H9 (cell line): ENCODE measurements around the gene AKIRIN2. TPM values are rescaled to one million over a fixed set of nuclear protein-coding genes. Genes with fewer than 3 reads are reported as not detected.

Experiments
- DNase-seq: peaks from one replicate; pipeline ENCODE4 v3.0.0-alpha.2; 2017
- H2AFZ ChIP-seq: one replicate; pipeline ENCODE4 v1.6.1; 2013; ENCODE audit warnings: mild to moderate bottlenecking, low read length, control low read depth, moderate library complexity
- H2AK5ac ChIP-seq: 2 replicates; pipeline ENCODE4 v1.6.1; 2013; ENCODE audit warnings: low read length, control low read depth, mixed read lengths; ENCODE audit not compliant: insufficient read length
- H2BK120ac ChIP-seq: one replicate; pipeline ENCODE4 v1.6.1; 2013; ENCODE audit warnings: low read depth, mild to moderate bottlenecking, low read length, control low read depth, inconsistent platforms; ENCODE audit not compliant: poor library complexity, severe bottlenecking
- H2BK12ac ChIP-seq: 2 replicates; pipeline ENCODE4 v1.6.1; 2013; ENCODE audit warnings: low read length, control low read depth, mixed read lengths, low read depth; ENCODE audit not compliant: insufficient read length
- H2BK15ac ChIP-seq: 2 replicates; pipeline ENCODE4 v1.6.1; 2013; ENCODE audit warnings: low read depth, low read length, control low read depth
- H2BK20ac ChIP-seq: one replicate; pipeline ENCODE4 v1.6.1; 2013; ENCODE audit warnings: low read depth, mild to moderate bottlenecking, low read length, control low read depth, inconsistent platforms; ENCODE audit not compliant: poor library complexity, severe bottlenecking
- H2BK5ac ChIP-seq: 2 replicates; pipeline ENCODE4 v1.6.1; 2013; ENCODE audit warnings: low read length, control low read depth, mixed read lengths; ENCODE audit not compliant: insufficient read length
- H3K14ac ChIP-seq: 2 replicates; pipeline ENCODE4 v1.6.1; 2013; ENCODE audit warnings: low read length, control low read depth; ENCODE audit not compliant: insufficient read depth
- H3K18ac ChIP-seq: 2 replicates; pipeline ENCODE4 v1.6.1; 2013; ENCODE audit warnings: low read depth, mild to moderate bottlenecking, mixed read lengths, low read length, control low read depth; ENCODE audit not compliant: insufficient read length
- H3K23ac ChIP-seq: 2 replicates; pipeline ENCODE4 v1.6.1; 2013; ENCODE audit warnings: low read length, control low read depth, mixed read lengths, low read depth; ENCODE audit not compliant: insufficient read length
- H3K23me2 ChIP-seq: 2 replicates; pipeline ENCODE4 v1.6.1; 2013; ENCODE audit warnings: low read depth, mild to moderate bottlenecking, mixed read lengths, low read length, control low read depth; ENCODE audit not compliant: insufficient read length, poor library complexity, severe bottlenecking
- H3K27ac ChIP-seq: 2 replicates; pipeline ENCODE4 v1.5.1; 2013; ENCODE audit warnings: low read length, control low read depth, mixed read lengths, low read depth; ENCODE audit not compliant: insufficient read length
- H3K27me3 ChIP-seq: 2 replicates; pipeline ENCODE4 v1.6.1; 2013; ENCODE audit warnings: low read length, control low read depth, inconsistent platforms; ENCODE audit not compliant: insufficient read depth
- H3K4ac ChIP-seq: 2 replicates; pipeline ENCODE4 v1.6.1; 2013; ENCODE audit warnings: low read depth, mild to moderate bottlenecking, control low read depth, inconsistent platforms, low read length, moderate library complexity
- H3K4me1 ChIP-seq: 2 replicates; pipeline ENCODE4 v1.6.1; 2013; ENCODE audit warnings: low read length, control low read depth, inconsistent platforms; ENCODE audit not compliant: insufficient read depth
- H3K4me2 ChIP-seq: 2 replicates; pipeline ENCODE4 v1.6.1; 2013; ENCODE audit warnings: low read length, control low read depth, mixed read lengths; ENCODE audit not compliant: insufficient read length, insufficient read depth
- H3K56ac ChIP-seq: 2 replicates; pipeline ENCODE4 v1.6.1; 2013; ENCODE audit warnings: low read depth, mild to moderate bottlenecking, mixed read lengths, low read length, control low read depth; ENCODE audit not compliant: insufficient read length
- H3K79me1 ChIP-seq: 2 replicates; pipeline ENCODE4 v1.6.1; 2013; ENCODE audit warnings: low read depth, mild to moderate bottlenecking, moderate library complexity, low read length, control low read depth, inconsistent platforms; ENCODE audit not compliant: insufficient read depth, poor library complexity, severe bottlenecking
- H3K79me2 ChIP-seq: 2 replicates; pipeline ENCODE4 v1.6.1; 2013; ENCODE audit warnings: low read length, control low read depth, inconsistent platforms; ENCODE audit not compliant: insufficient read depth
- H3K9ac ChIP-seq: 2 replicates; pipeline ENCODE4 v1.6.1; 2013; ENCODE audit warnings: low read length, control low read depth, mixed read lengths; ENCODE audit not compliant: insufficient read length; ENCODE audit errors: extremely low read depth
- H3K9me3 ChIP-seq: one replicate; pipeline ENCODE4 v1.6.1; 2013; ENCODE audit warnings: low read depth, low read length, inconsistent platforms; ENCODE audit not compliant: control insufficient read depth
- H3T11ph ChIP-seq: one replicate; pipeline ENCODE4 v1.6.1; 2013; ENCODE audit warnings: mild to moderate bottlenecking, low read length, control low read depth, inconsistent platforms
- H4K20me1 ChIP-seq: one replicate; pipeline ENCODE4 v1.6.1; 2013; ENCODE audit not compliant: control insufficient read depth, insufficient read length, insufficient read depth
- H4K5ac ChIP-seq: 2 replicates; pipeline ENCODE4 v1.6.1; 2013; ENCODE audit warnings: low read depth, mild to moderate bottlenecking, mixed read lengths, low read length, control low read depth; ENCODE audit not compliant: insufficient read length
- H4K8ac ChIP-seq: replicated peaks from 2 replicates; pipeline ENCODE4 v1.6.1; 2013; ENCODE audit warnings: low read length, control low read depth, mixed read lengths, low read depth; ENCODE audit not compliant: insufficient read length
- H4K91ac ChIP-seq: 2 replicates; pipeline ENCODE4 v1.6.1; 2013; ENCODE audit warnings: low read depth, mild to moderate bottlenecking, moderate library complexity, mixed read lengths, low read length, control low read depth; ENCODE audit not compliant: insufficient read length
- H3K27ac Mint-ChIP-seq, 3 experiments: 2 replicates in 2 of 3; 3 replicates in 1 of 3; pipeline ENCODE4 v1.8.0; 2020 to 2021; ENCODE audit warnings: mixed read lengths in 3 of 3, mild to moderate bottlenecking in 1 of 3, moderate library complexity in 1 of 3
- H3K27me3 Mint-ChIP-seq: 2 replicates; pipeline ENCODE4 v1.8.0; 2021; ENCODE audit warnings: low read depth, mild to moderate bottlenecking, moderate library complexity, mixed read lengths
- H3K36me3 Mint-ChIP-seq, 3 experiments: 2 replicates in 2 of 3; 3 replicates in 1 of 3; pipeline ENCODE4 v1.8.0; 2020 to 2021; ENCODE audit warnings: low read depth in 3 of 3, mixed read lengths in 3 of 3; ENCODE audit not compliant: insufficient read depth in 1 of 3
- H3K4me1 Mint-ChIP-seq, 2 experiments: 2 replicates each; pipeline ENCODE4 v1.8.0; 2020; ENCODE audit warnings: mixed read lengths in 2 of 2
- H3K4me3 Mint-ChIP-seq, 2 experiments: 2 replicates in 1 of 2; 3 replicates in 1 of 2; pipeline ENCODE4 v1.8.0; 2020 to 2021; ENCODE audit warnings: mild to moderate bottlenecking in 2 of 2, mixed read lengths in 2 of 2, moderate library complexity in 1 of 2
- H3K9me3 Mint-ChIP-seq, 2 experiments: 2 replicates in 1 of 2; 3 replicates in 1 of 2; pipeline ENCODE4 v1.8.0; 2020; ENCODE audit warnings: mild to moderate bottlenecking in 2 of 2, mixed read lengths in 2 of 2, moderate library complexity in 1 of 2
- WGBS: extraction: QIAGEN DNeasy Blood & Tissue Kit; methylation state at CpG from one replicate; pipeline ENCODE4 v1.1.7; 2013; ENCODE audit warnings: missing lambda C conversion rate, low lambda C conversion rate, mixed read lengths; ENCODE audit not compliant: insufficient read length; ENCODE audit errors: extremely low coverage; 5-methylcytosine and 5-hydroxymethylcytosine counted together
- total RNA-seq: library from RNA; stranded (reverse); gene quantifications from 2 replicates; pipeline ENCODE4 v1.2.1, GENCODE V29; 2021
- TF ChIP-seq, protein P1 (sequence below): fragments of 200-600 bp; sonication (generic); conservative IDR thresholded peaks from 3 replicates; pipeline ENCODE4 v1.8.0; 2021; ENCODE audit warnings: antibody characterized with exemption, mild to moderate bottlenecking

The AKIRIN2 gene
- total RNA-seq, 1 experiment from 2014 or later = 75.7 TPM

DNA sequence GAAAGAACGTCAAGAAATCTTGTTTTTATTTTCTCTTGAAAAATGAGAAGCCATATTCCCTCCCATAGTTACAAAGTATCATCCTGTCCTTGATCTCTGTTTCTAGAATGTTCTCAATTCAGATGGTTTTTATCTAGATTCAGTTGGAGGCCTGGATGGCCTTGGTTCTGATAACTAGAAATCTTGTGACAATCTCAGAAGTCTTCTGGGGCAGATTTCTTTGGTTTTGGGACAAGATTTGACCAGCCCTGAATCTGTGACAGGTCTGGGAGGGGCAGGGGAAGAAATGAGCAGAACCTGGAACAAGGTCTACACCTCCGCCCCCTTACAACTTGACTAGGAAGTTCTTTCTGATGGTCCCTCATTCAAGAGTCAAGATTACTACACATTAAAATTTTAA lies 41.4 kb upstream of the AKIRIN2 start:
- no peak overlapping the region for H3K4ac ChIP-seq
- no peak overlapping the region for H2BK15ac ChIP-seq
- H3K27me3 ChIP-seq = no peaks in the 10 kb centered on the region
- no peak overlapping the region for H3K18ac ChIP-seq
- WGBS = no CpG with 5 or more reads among the region's 2 CpGs
- no peak for DNase-seq
- no peak overlapping the region for H4K91ac ChIP-seq
- no peak overlapping the region for H2BK20ac ChIP-seq
- no peaks in the 10 kb centered on the region for H3K36me3 Mint-ChIP-seq
- H3K56ac ChIP-seq = no peak overlapping the region
- H3K9ac ChIP-seq = no peak overlapping the region
- no peak overlapping the region for H2BK5ac ChIP-seq
- TF ChIP-seq, protein P1, sequence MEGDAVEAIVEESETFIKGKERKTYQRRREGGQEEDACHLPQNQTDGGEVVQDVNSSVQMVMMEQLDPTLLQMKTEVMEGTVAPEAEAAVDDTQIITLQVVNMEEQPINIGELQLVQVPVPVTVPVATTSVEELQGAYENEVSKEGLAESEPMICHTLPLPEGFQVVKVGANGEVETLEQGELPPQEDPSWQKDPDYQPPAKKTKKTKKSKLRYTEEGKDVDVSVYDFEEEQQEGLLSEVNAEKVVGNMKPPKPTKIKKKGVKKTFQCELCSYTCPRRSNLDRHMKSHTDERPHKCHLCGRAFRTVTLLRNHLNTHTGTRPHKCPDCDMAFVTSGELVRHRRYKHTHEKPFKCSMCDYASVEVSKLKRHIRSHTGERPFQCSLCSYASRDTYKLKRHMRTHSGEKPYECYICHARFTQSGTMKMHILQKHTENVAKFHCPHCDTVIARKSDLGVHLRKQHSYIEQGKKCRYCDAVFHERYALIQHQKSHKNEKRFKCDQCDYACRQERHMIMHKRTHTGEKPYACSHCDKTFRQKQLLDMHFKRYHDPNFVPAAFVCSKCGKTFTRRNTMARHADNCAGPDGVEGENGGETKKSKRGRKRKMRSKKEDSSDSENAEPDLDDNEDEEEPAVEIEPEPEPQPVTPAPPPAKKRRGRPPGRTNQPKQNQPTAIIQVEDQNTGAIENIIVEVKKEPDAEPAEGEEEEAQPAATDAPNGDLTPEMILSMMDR = no peak
- H3K14ac ChIP-seq = no peak overlapping the region
- H3K27me3 Mint-ChIP-seq = no peaks in the 10 kb centered on the region
- H3K4me2 ChIP-seq = no peak overlapping the region
- H3K79me2 ChIP-seq = no peaks in the 10 kb centered on the region
- no peak overlapping the region for H3T11ph ChIP-seq
- no peak overlapping the region for H2BK12ac ChIP-seq
- no peaks in the 10 kb centered on the region for H4K20me1 ChIP-seq
- H4K8ac ChIP-seq = no peak overlapping the region
- H2AFZ ChIP-seq = no peak overlapping the region
- H3K9me3 Mint-ChIP-seq = no peaks in the 10 kb centered on the region
- H3K4me3 Mint-ChIP-seq = no peak overlapping the region
- H2AK5ac ChIP-seq = no peak overlapping the region
- no peaks in the 10 kb centered on the region for H3K4me1 ChIP-seq
- no peak overlapping the region for H3K27ac Mint-ChIP-seq
- H3K4me1 Mint-ChIP-seq = no peaks in the 10 kb centered on the region
- H3K23me2 ChIP-seq = no peaks in the 10 kb centered on the region
- no peak overlapping the region for H3K27ac ChIP-seq
- no peak overlapping the region for H4K5ac ChIP-seq
- H2BK120ac ChIP-seq = no peak overlapping the region
- H3K79me1 ChIP-seq = no peaks in the 10 kb centered on the region
- no peak overlapping the region for H3K23ac ChIP-seq
- no peaks in the 10 kb centered on the region for H3K9me3 ChIP-seq
